Ishikawa (cell line): ENCODE results near the gene SS18L1.
A peak's percentile ranks its signal among the peaks of the same experiment; 100 is the strongest.

Experiments
- CEBPB ChIP-seq: IDR thresholded peaks from 2 replicates; pipeline ENCODE4 v1.6.1; 2012
- CREB1 ChIP-seq: IDR thresholded peaks from 2 replicates; pipeline ENCODE4 v1.6.1; 2012; ENCODE audit warnings: low read depth
- EGR1 ChIP-seq: IDR thresholded peaks from 2 replicates; pipeline ENCODE4 v1.6.1; 2012
- EP300 ChIP-seq: IDR thresholded peaks from 2 replicates; pipeline ENCODE4 v1.6.1; 2012; ENCODE audit warnings: borderline replicate concordance
- FOXM1 ChIP-seq: IDR thresholded peaks from 2 replicates; pipeline ENCODE4 v1.6.1; 2012; ENCODE audit warnings: low read depth, borderline replicate concordance
- MAX ChIP-seq: IDR thresholded peaks from 2 replicates; pipeline ENCODE4 v1.6.1; 2012
- NFIC ChIP-seq: IDR thresholded peaks from 2 replicates; pipeline ENCODE4 v1.6.1; 2012
- RAD21 ChIP-seq: IDR thresholded peaks from 2 replicates; pipeline ENCODE4 v1.6.1; 2012; ENCODE audit warnings: low read depth
- REST ChIP-seq: IDR thresholded peaks from 2 replicates; pipeline ENCODE4 v1.6.1; 2012; ENCODE audit warnings: low read depth, mild to moderate bottlenecking
- TAF1 ChIP-seq: IDR thresholded peaks from 2 replicates; pipeline ENCODE4 v1.6.1; 2012; ENCODE audit warnings: low read depth, mild to moderate bottlenecking
- TCF12 ChIP-seq: IDR thresholded peaks from 2 replicates; pipeline ENCODE4 v1.6.1; 2012; ENCODE audit warnings: low read depth
- TEAD4 ChIP-seq: IDR thresholded peaks from 2 replicates; pipeline ENCODE4 v1.6.1; 2012
- USF1 ChIP-seq: IDR thresholded peaks from 2 replicates; pipeline ENCODE4 v1.6.1; 2012
- YY1 ChIP-seq: IDR thresholded peaks from 2 replicates; pipeline ENCODE4 v1.6.1; 2012; ENCODE audit warnings: low read depth
- ZBTB7A ChIP-seq: IDR thresholded peaks from 2 replicates; pipeline ENCODE4 v1.6.1; 2012; ENCODE audit warnings: low read depth

The SS18L1 gene

GRCh38 chr20:62217913-62218773, 74.6 kb downstream of the SS18L1 start:
- TF ChIP-seq EP300: no peak
- TF ChIP-seq TCF12: no peak
- no peak for TF ChIP-seq EGR1
- no peak for TF ChIP-seq CREB1
- TF ChIP-seq TEAD4: no peak
- no peak for TF ChIP-seq TAF1
- no peak for TF ChIP-seq FOXM1
- no peak for TF ChIP-seq NFIC
- no peak for TF ChIP-seq MAX
- TF ChIP-seq YY1: no peak
- no peak for TF ChIP-seq REST
- no peak for TF ChIP-seq USF1
- TF ChIP-seq RAD21: no peak
- TF ChIP-seq CEBPB: no peak
- no peak for TF ChIP-seq ZBTB7A

- TF ChIP-seq TCF12: no peak
- TF ChIP-seq USF1: no peak
- no peak for TF ChIP-seq MAX
- TF ChIP-seq FOXM1: no peak
- TF ChIP-seq CEBPB: no peak
- TF ChIP-seq ZBTB7A: no peak
- TF ChIP-seq NFIC: no peak
- no peak for TF ChIP-seq TEAD4
- no peak for TF ChIP-seq YY1
- no peak for TF ChIP-seq EP300
- no peak for TF ChIP-seq EGR1
- no peak for TF ChIP-seq RAD21
Observed at GRCh38 chr20:62219101-62219991, 75.8 kb downstream of the SS18L1 start.

GRCh38 chr20:62219992-62220665, 76.6 kb downstream of the SS18L1 start, which contains the start of gene HRH3:
HRH3 (minus strand) TSS chr20:62220278; CDS start chr20:62219970, 308 bp downstream.
- TF ChIP-seq TEAD4: no peak
- peak; percentile 76 for TF ChIP-seq ZBTB7A
- peak; percentile 82 for TF ChIP-seq REST
- TF ChIP-seq USF1: no peak
- no peak for TF ChIP-seq CEBPB
- no peak for TF ChIP-seq EP300
- TF ChIP-seq MAX: peak; percentile 51; the same call in 1 of the 2 replicates
- peak; percentile 44; the same call in 1 of the 2 replicates for TF ChIP-seq NFIC
